Calu3 (cell line): Measurements from ENCODE around the gene RBM34. TPM values are rescaled to one million over a fixed set of nuclear protein-coding genes. Genes with fewer than 3 reads are reported as not detected.

Experiments
- BruUV-seq: library from RNA; stranded (reverse); fragments of 400-500 nt; replicated peaks from 2 replicates; lab custom pipeline; 2021; lab: Mats Ljungman, UMichigan
- CTCF ChIA-PET: fragments of 300-600 bp; sonication (Branson Sonifier 250); formaldehyde crosslinking; loops from one replicate; lab custom pipeline; 2022; ENCODE audit warnings: antibody characterized with exemption; lab: Charles Lee
- DNase-seq: peaks from one replicate; pipeline ENCODE4 v3.0.0; 2022
- H3K27ac Mint-ChIP-seq: one replicate; pipeline ENCODE4 v1.8.0; 2022; ENCODE audit warnings: mixed read lengths; ENCODE audit not compliant: unreplicated experiment
- H3K27me3 Mint-ChIP-seq: one replicate; pipeline ENCODE4 v1.8.0; 2022; ENCODE audit warnings: mixed read lengths; ENCODE audit not compliant: unreplicated experiment
- H3K36me3 Mint-ChIP-seq: one replicate; pipeline ENCODE4 v1.8.0; 2022; ENCODE audit warnings: mild to moderate bottlenecking, moderate library complexity, mixed read lengths; ENCODE audit not compliant: insufficient read depth, unreplicated experiment
- H3K4me1 Mint-ChIP-seq: one replicate; pipeline ENCODE4 v1.8.0; 2022; ENCODE audit warnings: mild to moderate bottlenecking, low read depth, mixed read lengths; ENCODE audit not compliant: unreplicated experiment
- H3K4me3 Mint-ChIP-seq: one replicate; pipeline ENCODE4 v1.8.0; 2022; ENCODE audit warnings: mild to moderate bottlenecking, low read depth, moderate library complexity, mixed read lengths; ENCODE audit not compliant: unreplicated experiment
- H3K9me3 Mint-ChIP-seq: one replicate; pipeline ENCODE4 v1.8.0; 2022; ENCODE audit warnings: low read depth, mixed read lengths; ENCODE audit not compliant: unreplicated experiment
- intact Hi-C: fragments of 100-400 bp; cut with micrococcal nuclease; formaldehyde crosslinking; loops from one replicate; pipeline ENCODE4 v1.10.0; 2022; ENCODE audit not compliant: unreplicated experiment
- total RNA-seq: library from RNA; stranded (reverse); gene quantifications from 2 replicates; pipeline ENCODE4 v1.2.3, GENCODE V29; 2022
- TF ChIP-seq, protein P1 (sequence below): fragments of 200-600 bp; IDR thresholded peaks from one replicate; pipeline ENCODE4 v1.8.0; 2022; ENCODE audit warnings: antibody characterized with exemption; ENCODE audit not compliant: unreplicated experiment

RBM34 gene
- total RNA-seq, 1 experiment from 2014 or later, result 79.8 TPM

DNA sequence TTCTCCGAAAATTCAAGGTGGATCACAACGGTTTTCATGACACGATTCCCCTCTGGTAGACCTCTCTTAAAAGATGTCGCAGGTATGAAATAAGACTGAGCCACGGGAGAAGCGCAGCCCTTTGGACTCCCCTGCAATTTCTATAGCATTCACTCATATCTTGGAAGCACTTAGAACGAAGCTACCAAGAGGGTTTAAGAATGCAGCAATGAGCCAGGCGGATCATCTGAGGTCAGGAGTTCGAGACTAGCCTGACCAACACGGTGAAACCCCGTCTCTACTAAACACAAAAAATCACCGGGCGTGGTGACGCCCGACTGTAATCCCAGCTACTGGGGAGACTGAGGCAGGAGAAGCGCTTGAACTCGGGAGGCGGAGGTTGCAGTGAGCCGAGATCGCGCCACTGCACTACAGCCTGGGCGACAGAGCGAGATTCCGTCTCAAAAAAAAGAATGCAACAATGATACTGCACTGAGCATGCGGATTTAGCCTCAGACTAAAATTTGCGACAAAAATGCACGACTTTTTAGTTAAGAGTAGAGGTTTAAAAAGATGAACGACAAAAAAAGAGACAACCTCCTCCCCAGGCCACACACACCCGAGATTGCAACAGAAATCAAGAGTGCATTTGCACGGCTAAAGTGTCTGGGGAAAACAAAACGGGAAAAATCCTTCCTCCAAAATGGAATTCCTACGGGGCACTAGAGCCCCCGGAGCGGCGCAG is 33.2 kb downstream of the RBM34 start:
- Mint-ChIP-seq H3K36me3 (peaks cover 57% of the 10 kb centered on the region), H3K9me3 (no peaks in the 10 kb centered on the region), H3K27ac (peak overlapping the region; percentile 96), H3K4me3 (peak overlapping the region; percentile 98), H3K4me1 (peaks cover 24% of the 10 kb centered on the region), H3K27me3 (no peaks in the 10 kb centered on the region)
- TSS peak; percentile 44 for BruUV-seq
- DNase-seq, result no peak
- TF ChIP-seq, protein P1, sequence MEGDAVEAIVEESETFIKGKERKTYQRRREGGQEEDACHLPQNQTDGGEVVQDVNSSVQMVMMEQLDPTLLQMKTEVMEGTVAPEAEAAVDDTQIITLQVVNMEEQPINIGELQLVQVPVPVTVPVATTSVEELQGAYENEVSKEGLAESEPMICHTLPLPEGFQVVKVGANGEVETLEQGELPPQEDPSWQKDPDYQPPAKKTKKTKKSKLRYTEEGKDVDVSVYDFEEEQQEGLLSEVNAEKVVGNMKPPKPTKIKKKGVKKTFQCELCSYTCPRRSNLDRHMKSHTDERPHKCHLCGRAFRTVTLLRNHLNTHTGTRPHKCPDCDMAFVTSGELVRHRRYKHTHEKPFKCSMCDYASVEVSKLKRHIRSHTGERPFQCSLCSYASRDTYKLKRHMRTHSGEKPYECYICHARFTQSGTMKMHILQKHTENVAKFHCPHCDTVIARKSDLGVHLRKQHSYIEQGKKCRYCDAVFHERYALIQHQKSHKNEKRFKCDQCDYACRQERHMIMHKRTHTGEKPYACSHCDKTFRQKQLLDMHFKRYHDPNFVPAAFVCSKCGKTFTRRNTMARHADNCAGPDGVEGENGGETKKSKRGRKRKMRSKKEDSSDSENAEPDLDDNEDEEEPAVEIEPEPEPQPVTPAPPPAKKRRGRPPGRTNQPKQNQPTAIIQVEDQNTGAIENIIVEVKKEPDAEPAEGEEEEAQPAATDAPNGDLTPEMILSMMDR, result no peak
- CTCF ChIA-PET, result interaction anchor here (0.5 to 1.4 kb wide), 2 partner anchors 22 to 47 kb away, joined by 3 read pairs; no protein-coding TSS in a partner anchor
- intact Hi-C loops, result no loop called here

DNA sequence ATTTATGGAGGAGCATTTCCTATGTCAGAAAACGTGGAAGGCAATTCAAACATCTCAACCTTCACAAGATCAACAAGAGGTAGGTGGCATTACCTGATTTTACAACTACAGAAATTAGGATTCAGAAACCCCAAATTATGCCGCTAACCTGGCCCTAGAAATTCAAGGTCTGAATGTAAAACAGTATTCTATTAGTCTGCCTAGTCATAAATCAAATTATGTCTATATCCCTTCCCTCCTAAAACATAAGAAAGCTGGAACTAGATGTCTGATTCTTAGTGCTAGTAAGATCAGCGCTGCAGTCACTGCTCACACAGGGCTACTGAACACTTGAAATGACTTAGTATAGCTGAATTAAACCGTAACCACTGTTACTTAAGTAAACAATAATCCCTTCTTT is 33.8 kb downstream of the RBM34 start:
- Mint-ChIP-seq H3K9me3 (no peaks in the 10 kb centered on the region), H3K36me3 (peaks cover 61% of the 10 kb centered on the region), H3K4me3 (peak overlapping the region; percentile 98), H3K27ac (peak overlapping the region; percentile 96), H3K27me3 (no peaks in the 10 kb centered on the region), H3K4me1 (peaks cover 30% of the 10 kb centered on the region)
- intact Hi-C loops, result no loop called here
- BruUV-seq, result no TSS peak
- CTCF ChIA-PET, result interaction anchor here (1.4 kb wide), 1 partner anchor 22 kb away, joined by 3 read pairs; no protein-coding TSS in a partner anchor
- no peak for DNase-seq
- TF ChIP-seq, protein P1, result no peak

DNA sequence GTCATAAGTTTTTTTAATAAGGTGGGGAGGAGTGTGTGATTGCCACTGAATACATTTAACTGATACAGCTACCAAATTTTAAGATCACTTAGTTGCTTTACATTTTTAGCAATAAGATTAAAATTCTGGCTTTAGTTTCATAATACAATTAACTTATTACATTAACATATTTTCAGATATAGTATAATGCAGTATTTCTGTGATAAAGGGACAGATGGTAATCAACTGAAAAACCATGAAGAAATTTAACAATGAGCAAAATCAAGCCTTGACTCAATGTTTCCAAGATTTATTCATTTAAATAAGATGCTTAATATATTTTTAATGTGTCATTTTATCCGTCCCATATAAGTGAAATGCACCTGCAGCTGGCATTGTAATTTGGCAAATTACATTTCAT is 36.4 kb downstream of the RBM34 start:
- TF ChIP-seq, protein P1, result no peak
- Mint-ChIP-seq H3K9me3 (no peaks in the 10 kb centered on the region), H3K4me1 (peaks cover 32% of the 10 kb centered on the region), H3K36me3 (peaks cover 73% of the 10 kb centered on the region), H3K4me3 (no peak overlapping the region), H3K27ac (no peak overlapping the region), H3K27me3 (no peaks in the 10 kb centered on the region)
- no peak for DNase-seq
- CTCF ChIA-PET, result no interaction called here
- no TSS peak for BruUV-seq
- intact Hi-C loops, result no loop called here

DNA sequence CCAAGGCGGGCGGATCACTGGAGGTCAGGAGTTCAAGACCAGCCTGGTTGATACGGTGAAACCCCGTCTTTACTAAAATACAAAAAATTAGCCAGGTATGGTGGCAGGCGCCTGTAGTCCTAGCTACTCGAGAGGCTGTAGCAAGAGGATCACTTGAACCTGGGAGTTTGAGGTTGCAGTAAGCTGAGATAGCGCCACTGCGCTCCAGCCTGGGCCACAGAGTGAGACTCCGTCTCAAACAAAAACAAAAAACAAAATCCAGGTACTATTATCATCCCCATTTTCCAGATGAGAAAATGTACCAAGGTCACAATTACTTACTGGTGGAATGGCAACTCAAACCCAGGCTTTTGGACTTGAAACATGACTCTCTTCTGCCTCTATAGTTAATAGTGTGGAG is 36.9 kb downstream of the RBM34 start:
- TF ChIP-seq, protein P1, result no peak
- CTCF ChIA-PET, result no interaction called here
- no peaks in the 10 kb centered on the region for H3K27me3 Mint-ChIP-seq
- no peak overlapping the region for H3K4me3 Mint-ChIP-seq
- DNase-seq, result no peak
- no peaks in the 10 kb centered on the region for H3K9me3 Mint-ChIP-seq
- intact Hi-C loops, result no loop called here
- H3K36me3 Mint-ChIP-seq, result peaks cover 77% of the 10 kb centered on the region
- no TSS peak for BruUV-seq
- H3K27ac Mint-ChIP-seq, result no peak overlapping the region
- H3K4me1 Mint-ChIP-seq, result peaks cover 32% of the 10 kb centered on the region
